K562 (cell line): ENCODE results near the gene ADK. TPM values are rescaled to one million over a fixed set of nuclear protein-coding genes. Genes with fewer than 3 reads are reported as not detected.

ENCODE experiments used
- ATAC-seq: fragments of 200-7000 bp; cut with Tn5 transposase; 3 replicates; pipeline ENCODE4 v1.9.1; 2020; ENCODE audit warnings: moderate library complexity
- BruUV-seq: library from RNA; stranded (reverse); fragments of 400-500 nt; replicated peaks from 2 replicates; lab custom pipeline; 2021; lab: Mats Ljungman, UMichigan
- CTCF ChIA-PET: fragments of 300-600 bp; formaldehyde crosslinking; extraction: SDS; loops from one replicate; lab custom pipeline; 2021; ENCODE audit warnings: low intra/inter-chr PET ratio; lab: Yijun Ruan, JAX
- POLR2A ChIA-PET: fragments of 300-600, 350-650 bp; sonication (Branson Sonifier 250); formaldehyde crosslinking; extraction: SDS; loops from one replicate; lab custom pipeline; 2021; ENCODE audit warnings: antibody characterized with exemption, inconsistent platforms; lab: Yijun Ruan, JAX
- DNase-seq, 4 experiments: peaks; one replicate each; pipeline versions ENCODE4 v3.0.0 to v3.0.0-alpha.2; 2011 to 2018; ENCODE audit warnings: low spot score in 3 of 4, mixed read lengths in 3 of 4; ENCODE audit errors: extremely low read depth in 1 of 4
- FAIRE-seq: peaks from 2 replicates; lab custom pipeline; 2011; peaks lifted over from hg19 to GRCh38; lab: Jason Lieb, UNC
- H2AFZ ChIP-seq: 2 replicates; pipeline ENCODE4 v1.6.0; 2011; ENCODE audit warnings: low read depth, low read length, control low read depth, inconsistent platforms
- H3K27ac ChIP-seq: fragments of 200-600 bp; 3 replicates; pipeline ENCODE4 v1.8.0; 2011; ENCODE audit warnings: low read depth, mild to moderate bottlenecking, control low read depth, inconsistent platforms, low read length, moderate library complexity, mixed read lengths; ENCODE audit errors: extremely low read depth
- H3K27me3 ChIP-seq, 2 experiments: fragments of 300-600 bp in 1 of 2; 2 replicates in 1 of 2; 3 replicates in 1 of 2; pipeline versions ENCODE4 v1.6.0 to v1.8.0; 2011; ENCODE audit warnings: inconsistent platforms in 2 of 2, low read length in 2 of 2, mild to moderate bottlenecking in 1 of 2, mixed read lengths in 1 of 2, moderate library complexity in 1 of 2; ENCODE audit not compliant: control insufficient read depth in 2 of 2, insufficient read depth in 2 of 2
- H3K36me3 ChIP-seq: fragments of 300-600 bp; 3 replicates; pipeline ENCODE4 v1.8.0; 2011; ENCODE audit warnings: mild to moderate bottlenecking, low read length, inconsistent platforms; ENCODE audit not compliant: control insufficient read depth, insufficient read depth
- H3K4me1 ChIP-seq, 2 experiments: fragments of 200-600 bp in 1 of 2; replicated peaks in 1 of 2; 2 replicates in 1 of 2; 3 replicates in 1 of 2; pipeline versions ENCODE4 v1.5.1 to v1.8.0; 2011; ENCODE audit warnings: inconsistent platforms in 2 of 2, low read length in 2 of 2, mild to moderate bottlenecking in 1 of 2, mixed read lengths in 1 of 2, moderate library complexity in 1 of 2; ENCODE audit not compliant: control insufficient read depth in 2 of 2, insufficient read depth in 2 of 2
- H3K4me2 ChIP-seq: 2 replicates; pipeline ENCODE4 v1.6.1; 2011; ENCODE audit warnings: low read length, control low read depth, inconsistent platforms, mixed read lengths; ENCODE audit not compliant: insufficient read depth
- H3K4me3 ChIP-seq: fragments of 200-600 bp; sonication (generic), shearing (Covaris generic); 2 replicates; pipeline ENCODE4 v1.5.1; 2016; ENCODE audit warnings: control low read depth, inconsistent platforms
- H3K79me2 ChIP-seq: fragments of 200-600 bp; 3 replicates; pipeline ENCODE4 v1.8.0; 2011; ENCODE audit warnings: low read length, inconsistent platforms; ENCODE audit not compliant: control insufficient read depth, insufficient read depth
- H3K9ac ChIP-seq, 2 experiments: 2 replicates each; pipeline versions ENCODE4 v1.6.0 to v1.6.1; 2011; ENCODE audit warnings: low read depth in 2 of 2, low read length in 2 of 2, control low read depth in 1 of 2, inconsistent platforms in 1 of 2, mild to moderate bottlenecking in 1 of 2, mixed read lengths in 1 of 2; ENCODE audit not compliant: insufficient read depth in 1 of 2
- H3K9me1 ChIP-seq: one replicate; pipeline ENCODE4 v1.6.0; 2011; ENCODE audit warnings: inconsistent platforms, mild to moderate bottlenecking, low read length, moderate library complexity; ENCODE audit not compliant: control insufficient read depth, insufficient read depth
- H3K9me3 ChIP-seq: replicated peaks from 2 replicates; pipeline ENCODE4 v1.5.1; 2011; ENCODE audit warnings: low read depth, low read length, inconsistent platforms; ENCODE audit not compliant: control insufficient read depth, insufficient read depth
- H4K20me1 ChIP-seq: replicated peaks from 2 replicates; pipeline ENCODE4 v1.6.1; 2011; ENCODE audit warnings: low read length, inconsistent platforms, mixed read lengths; ENCODE audit not compliant: control insufficient read depth, insufficient read depth
- CBX1 ChIP-seq: sonication (generic); IDR thresholded peaks from 2 replicates; pipeline ENCODE4 v1.6.1; 2016; ENCODE audit warnings: antibody characterized with exemption, low read depth, mild to moderate bottlenecking
- EGR1 ChIP-seq: fragments of 450-650 bp; conservative IDR thresholded peaks from 2 replicates; pipeline ENCODE4 v1.6.1; 2017; ENCODE audit warnings: mild to moderate bottlenecking
- IFI16 ChIP-seq: fragments of 250-450 bp; sonication (Bioruptor Pico); IDR thresholded peaks from 2 replicates; pipeline ENCODE4 v2.1.2; 2022; ENCODE audit warnings: mild to moderate bottlenecking, inconsistent platforms
- ILF3 ChIP-seq: fragments of 450-650 bp; IDR thresholded peaks from 2 replicates; pipeline ENCODE4 v1.6.1; 2018; ENCODE audit warnings: antibody characterized with exemption, mild to moderate bottlenecking, moderate library complexity, borderline replicate concordance
- NFIX ChIP-seq: fragments of 250-450 bp; sonication (Bioruptor Pico); IDR thresholded peaks from 2 replicates; pipeline ENCODE4 v1.4.0; 2020; ENCODE audit warnings: low read depth, mild to moderate bottlenecking, moderate library complexity
- PRPF4 ChIP-seq: fragments of 200-400 bp; formaldehyde crosslinking; IDR thresholded peaks from one replicate; pipeline ENCODE4 v1.6.1; 2017; ENCODE audit warnings: low read length, low read depth, mild to moderate bottlenecking; ENCODE audit not compliant: insufficient read depth, poor library complexity, severe bottlenecking
- WGBS: fragments of 100-300 bp; shearing (Covaris generic); methylation state at CpG from one replicate; pipeline ENCODE4 v1.1.6; 2016; ENCODE audit warnings: low coverage, mixed read lengths; ENCODE audit not compliant: insufficient coverage; ENCODE audit errors: missing lambda C conversion rate; 5-methylcytosine and 5-hydroxymethylcytosine counted together
- in situ Hi-C: fragments of 300-500 bp; cut with MboI; formaldehyde crosslinking; loops from 4 replicates; pipeline ENCODE4 v1.15.0; 2018; ENCODE audit warnings: inconsistent platforms, mixed read lengths
- intact Hi-C: fragments of 100-400 bp; cut with micrococcal nuclease; formaldehyde crosslinking; loops from 2 replicates; pipeline ENCODE4 v1.14.2; 2022
- polyA plus RNA-seq, 8 experiments: library from polyadenylated mRNA; depleted of rRNA in 4 of 8; stranded (reverse) in 5 of 8; unstranded in 3 of 8; fragments of >200 nt; fragmentation: Nextera tagmentation in 2 of 8; fragmentation: Illumina TruSeq in 1 of 8; extraction: Ambion mirVana in 2 of 8; extraction: Trizol in 1 of 8; gene quantifications; 2 replicates each; pipeline versions ENCODE4 v1.2.1 to v1.2.3, GENCODE V29; 2011 to 2014; ENCODE audit warnings: inconsistent platforms in 1 of 8, missing spikeins in 1 of 8
- total RNA-seq, 7 experiments: library from RNA; depleted of rRNA in 6 of 7; stranded (reverse); fragments of >200 nt in 6 of 7; fragmentation: Illumina TruSeq in 2 of 7; extraction: Trizol in 2 of 7; gene quantifications; 2 replicates each; pipeline versions ENCODE4 v1.2.1 to v1.2.3, GENCODE V29; 2011 to 2021; ENCODE audit warnings: low replicate concordance in 1 of 7
- TF ChIP-seq, protein P1 (sequence below): fragments of 450-650 bp; formaldehyde crosslinking; IDR thresholded peaks from 2 replicates; pipeline ENCODE4 v1.4.0; 2022; ENCODE audit warnings: mild to moderate bottlenecking, moderate library complexity

ADK gene
- total and polyA plus RNA-seq, 9 of the 15 experiments (the other 6 are each of a cell fraction or from before 2014, with no cell fraction given) = 54.2 to 97.8 (median 73.6) TPM

GRCh38 chr10:74677951-74678350 is 526.9 kb downstream of the ADK start:
- Histone ChIP-seq H3K36me3 (peaks cover 10% of the 10 kb centered on the region; the same call in 1 of the 3 replicates), H3K9me1 (no peaks in the 10 kb centered on the region), H3K4me1 (no peaks in the 10 kb centered on the region), H3K27ac (no peak overlapping the region), H3K9ac (no peak overlapping the region), H3K27me3 (no peaks in the 10 kb centered on the region), H3K9me3 (no peaks in the 10 kb centered on the region), H4K20me1 (no peaks in the 10 kb centered on the region), H2AFZ (no peak overlapping the region), H3K4me2 (no peak overlapping the region), H3K79me2 (no peaks in the 10 kb centered on the region), H3K4me3 (no peak overlapping the region)
- DNase-seq (no peak), FAIRE-seq (no peak), ATAC-seq (no peak)
- POLR2A ChIA-PET = interaction anchor here (0.9 kb wide), 2 partner anchors 17 to 18 kb away, joined by 3 read pairs; no protein-coding TSS in a partner anchor
- 78% methylated on average over 1 of the region's 1 CpG for WGBS
- intact Hi-C loops = no loop called here
- BruUV-seq = no TSS peak
- CTCF ChIA-PET = no interaction called here
- in situ Hi-C loops = no loop called here
- TF ChIP-seq EGR1 (no peak), ILF3 (no peak), IFI16 (CRISPR knock-in tag) (no peak), CBX1 (no peak), PRPF4 (no peak), NFIX (CRISPR knock-in tag) (no peak)
- TF ChIP-seq, protein P1, sequence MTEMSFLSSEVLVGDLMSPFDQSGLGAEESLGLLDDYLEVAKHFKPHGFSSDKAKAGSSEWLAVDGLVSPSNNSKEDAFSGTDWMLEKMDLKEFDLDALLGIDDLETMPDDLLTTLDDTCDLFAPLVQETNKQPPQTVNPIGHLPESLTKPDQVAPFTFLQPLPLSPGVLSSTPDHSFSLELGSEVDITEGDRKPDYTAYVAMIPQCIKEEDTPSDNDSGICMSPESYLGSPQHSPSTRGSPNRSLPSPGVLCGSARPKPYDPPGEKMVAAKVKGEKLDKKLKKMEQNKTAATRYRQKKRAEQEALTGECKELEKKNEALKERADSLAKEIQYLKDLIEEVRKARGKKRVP = no peak
- TF ChIP-seq, all 486 proteins: peak for 0
